Right lobe of liver (tissue), 4 donors: ENCODE data around the gene TNNC2.

Source experiments
- CTCF ChIP-seq, 4 donors: fragments of 200-600 bp in 3 of 4; fragments of 450-650 bp in 1 of 4; IDR thresholded peaks; one replicate each; pipeline versions ENCODE4 v1.5.1 to v1.8.0; 2016 to 2022; ENCODE audit warnings: antibody characterized with exemption in 4 of 4, mild to moderate bottlenecking in 2 of 4
- POLR2A ChIP-seq: fragments of 450-650 bp; IDR thresholded peaks from one replicate; pipeline ENCODE4 v1.6.1; 2017; ENCODE audit warnings: antibody characterized with exemption, mild to moderate bottlenecking
- donor health status: DM: no; HTN: no; CAD: no.
- donor health status: DM: no; HTN: no; CAD: no.
- donor health status: DM: no; HTN: yes; CAD: no.

- no peak for TF ChIP-seq POLR2A
- TF ChIP-seq CTCF (IDR thresholded peaks at IDR 0.05) = no peak
Observed at GRCh38 chr20:45867819-45868176, 40.7 kb upstream of the TNNC2 start.
